GM23338 (cell line): Measurements from ENCODE around the gene KCTD21.

Source experiments
- CREB1 ChIP-seq: fragments of 250-450 bp; sonication (Bioruptor Pico); IDR thresholded peaks from 2 replicates; pipeline ENCODE4 v1.5.0; 2020; ENCODE audit warnings: low read depth, mild to moderate bottlenecking, moderate library complexity
- CTCF ChIP-seq, 2 experiments: fragments of 200-600 bp in 1 of 2; sonication (generic) in 1 of 2; conservative IDR thresholded peaks; 2 replicates each; pipeline versions ENCODE4 v1.5.1 to v1.6.1; 2016 to 2017; ENCODE audit warnings: antibody characterized with exemption in 2 of 2, low read depth in 2 of 2, mild to moderate bottlenecking in 2 of 2, moderate library complexity in 1 of 2
- ETS1 ChIP-seq: IDR thresholded peaks from 2 replicates; pipeline ENCODE4 v1.6.1; 2016; ENCODE audit warnings: antibody characterized with exemption
- EZH2 ChIP-seq: fragments of 200-600 bp; sonication (generic); IDR thresholded peaks from one replicate; pipeline ENCODE4 v1.8.0; 2017; ENCODE audit warnings: antibody characterized with exemption, mild to moderate bottlenecking, low read depth; ENCODE audit not compliant: unreplicated experiment
- EZH2phosphoT487 ChIP-seq: fragments of 200-600 bp; sonication (generic); IDR thresholded peaks from one replicate; pipeline ENCODE4 v1.8.1; 2018; ENCODE audit warnings: antibody characterized with exemption; ENCODE audit not compliant: unreplicated experiment
- JUNB ChIP-seq: IDR thresholded peaks from one replicate; pipeline ENCODE4 v1.6.1; 2016; ENCODE audit warnings: antibody characterized with exemption; ENCODE audit not compliant: unreplicated experiment
- NANOG ChIP-seq: IDR thresholded peaks from 2 replicates; pipeline ENCODE4 v1.6.1; 2016; ENCODE audit warnings: antibody characterized with exemption, borderline replicate concordance
- POLR2AphosphoS5 ChIP-seq: IDR thresholded peaks from 2 replicates; pipeline ENCODE4 v1.6.1; 2016; ENCODE audit warnings: antibody characterized with exemption, low read depth
- REST ChIP-seq: IDR thresholded peaks from one replicate; pipeline ENCODE4 v1.6.1; 2018; ENCODE audit warnings: antibody characterized with exemption; ENCODE audit not compliant: unreplicated experiment
- STAT1 ChIP-seq: IDR thresholded peaks from one replicate; pipeline ENCODE4 v1.6.1; 2016; ENCODE audit warnings: antibody characterized with exemption; ENCODE audit not compliant: unreplicated experiment
- ZNF114 ChIP-seq: fragments of 250-450 bp; sonication (Bioruptor Pico); IDR thresholded peaks from 2 replicates; pipeline ENCODE4 v1.5.0; 2020; ENCODE audit warnings: mild to moderate bottlenecking, moderate library complexity
- ZNF331 ChIP-seq: fragments of 250-450 bp; sonication (Bioruptor Pico); IDR thresholded peaks from 2 replicates; pipeline ENCODE4 v1.5.0; 2020; ENCODE audit warnings: low read depth, mild to moderate bottlenecking, moderate library complexity
- ZNF462 ChIP-seq: fragments of 250-450 bp; sonication (Bioruptor Pico); IDR thresholded peaks from 2 replicates; pipeline ENCODE4 v1.5.0; 2020; ENCODE audit warnings: mild to moderate bottlenecking, moderate library complexity

- no peak for TF ChIP-seq CTCF (conservative IDR thresholded peaks at IDR 0.05; ENCODE audit: low read depth in 2 of 2)
- no peak for TF ChIP-seq EZH2
- TF ChIP-seq REST, result no peak
- no peak for TF ChIP-seq CREB1
- TF ChIP-seq POLR2AphosphoS5, result no peak
- TF ChIP-seq JUNB, result no peak
- TF ChIP-seq EZH2phosphoT487, result no peak
- TF ChIP-seq STAT1, result no peak
- TF ChIP-seq ETS1, result no peak
- TF ChIP-seq ZNF331 (CRISPR knock-in tag), result no peak
- no peak for TF ChIP-seq ZNF462 (CRISPR knock-in tag)
- TF ChIP-seq NANOG, result no peak
- no peak for TF ChIP-seq ZNF114 (CRISPR knock-in tag)
Measured at GRCh38 chr11:78158987-78159652, 29.3 kb downstream of the KCTD21 start.
